ENCODE results near the gene FLCN. TPM values are rescaled to one million over a fixed set of nuclear protein-coding genes. Genes with fewer than 3 reads are reported as not detected.

Gene FLCN
- polyA plus RNA-seq, 3 donors, result 20.8 to 23.0 (median 22.5) TPM

DNA sequence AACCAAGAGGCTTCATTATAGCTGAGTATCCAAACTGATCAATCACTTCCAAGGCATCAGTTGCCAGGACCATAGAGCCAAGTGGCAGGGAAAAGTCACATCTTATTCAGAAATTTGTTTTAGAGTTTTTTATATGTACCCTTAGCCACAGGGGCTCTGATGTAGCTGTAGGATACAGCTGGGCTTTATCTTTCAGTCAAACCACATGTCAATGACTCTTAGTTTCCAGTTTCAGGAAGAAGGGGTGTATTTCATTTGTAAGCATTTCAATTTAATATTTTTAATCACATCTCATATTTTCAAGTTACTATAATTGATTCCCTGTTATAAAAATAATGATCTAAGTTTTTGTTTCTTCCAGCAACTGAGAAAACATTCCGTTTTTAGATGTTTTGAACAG lies 2.9 kb upstream of the FLCN start:
- DNase-seq (ENCODE audit: low read depth in 3 of 3, low spot score in 2 of 3), result no peak

GRCh38 chr17:17236295-17237025 lies 508 bp downstream of the FLCN start:
- no peak for DNase-seq (ENCODE audit: low read depth in 3 of 3, low spot score in 2 of 3)

GRCh38 chr17:17235212-17236174 lies 1.5 kb downstream of the FLCN start:
- no peak for DNase-seq (ENCODE audit: low read depth in 3 of 3, low spot score in 2 of 3)

DNA sequence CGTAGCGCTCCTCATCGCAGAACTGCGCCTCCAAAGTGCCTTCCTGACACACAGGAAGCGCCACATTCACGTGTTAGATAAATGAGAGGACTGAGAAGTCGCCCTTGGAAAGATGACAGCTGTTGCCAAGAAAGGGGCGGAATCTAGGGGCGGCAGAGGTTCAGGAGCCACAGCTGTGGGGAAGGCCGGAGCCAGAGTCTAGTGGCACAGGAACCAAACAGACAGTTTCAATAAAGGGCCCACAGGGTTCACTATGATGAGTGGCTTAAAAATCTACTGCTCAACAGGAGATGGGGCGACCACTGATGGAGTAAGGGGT lies 4.7 kb downstream of the FLCN start:
- no peak for DNase-seq (ENCODE audit: low read depth in 3 of 3, low spot score in 2 of 3)

GRCh38 chr17:17231621-17232302 lies 5.2 kb downstream of the FLCN start:
- DNase-seq (ENCODE audit: low read depth in 3 of 3, low spot score in 2 of 3), result no peak

GRCh38 chr17:17229416-17230384 lies 7.3 kb downstream of the FLCN start:
- no peak for DNase-seq (ENCODE audit: low read depth in 3 of 3, low spot score in 2 of 3)

DNA sequence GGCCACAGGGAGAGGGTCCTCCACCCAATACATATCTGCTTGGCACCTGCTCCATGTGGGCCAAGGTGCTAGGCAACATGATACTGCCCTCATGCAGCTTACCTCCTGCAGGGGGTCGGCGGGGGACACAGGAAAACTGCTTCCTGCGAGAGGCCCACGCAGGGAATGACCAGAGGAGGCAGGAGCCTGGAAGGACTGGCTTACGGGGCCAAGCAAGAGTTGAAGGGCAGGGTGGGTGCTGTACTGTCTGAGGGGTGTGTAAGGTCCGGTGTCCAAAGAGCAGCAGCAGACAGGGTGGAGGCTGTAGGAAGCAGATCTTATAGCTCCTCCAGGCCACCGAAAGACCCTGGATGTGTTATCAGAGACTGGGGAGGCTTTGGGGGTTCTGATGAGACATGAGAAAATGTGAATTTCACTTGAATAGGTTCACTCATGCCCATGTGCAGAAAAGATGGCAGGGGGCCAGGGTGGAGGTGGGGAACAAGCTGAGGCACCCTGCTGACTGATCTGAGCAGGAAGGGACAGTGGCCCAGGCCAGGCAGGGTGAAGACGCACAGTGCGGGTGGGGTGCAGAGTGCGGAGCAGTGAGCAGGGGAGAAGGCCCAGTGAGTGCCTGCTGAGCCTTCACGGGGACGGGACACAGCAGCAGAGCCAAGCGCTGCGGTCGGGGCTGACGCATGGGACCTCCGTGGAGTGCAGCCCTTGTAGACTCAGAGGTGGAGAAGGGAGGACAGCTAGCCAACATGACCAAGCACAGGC lies 8.3 kb downstream of the FLCN start:
- no peak for DNase-seq (ENCODE audit: low read depth in 3 of 3, low spot score in 2 of 3)

GRCh38 chr17:17227608-17228520 lies 9.1 kb downstream of the FLCN start:
- DNase-seq (ENCODE audit: low read depth in 3 of 3, low spot score in 2 of 3), result no peak

DNA sequence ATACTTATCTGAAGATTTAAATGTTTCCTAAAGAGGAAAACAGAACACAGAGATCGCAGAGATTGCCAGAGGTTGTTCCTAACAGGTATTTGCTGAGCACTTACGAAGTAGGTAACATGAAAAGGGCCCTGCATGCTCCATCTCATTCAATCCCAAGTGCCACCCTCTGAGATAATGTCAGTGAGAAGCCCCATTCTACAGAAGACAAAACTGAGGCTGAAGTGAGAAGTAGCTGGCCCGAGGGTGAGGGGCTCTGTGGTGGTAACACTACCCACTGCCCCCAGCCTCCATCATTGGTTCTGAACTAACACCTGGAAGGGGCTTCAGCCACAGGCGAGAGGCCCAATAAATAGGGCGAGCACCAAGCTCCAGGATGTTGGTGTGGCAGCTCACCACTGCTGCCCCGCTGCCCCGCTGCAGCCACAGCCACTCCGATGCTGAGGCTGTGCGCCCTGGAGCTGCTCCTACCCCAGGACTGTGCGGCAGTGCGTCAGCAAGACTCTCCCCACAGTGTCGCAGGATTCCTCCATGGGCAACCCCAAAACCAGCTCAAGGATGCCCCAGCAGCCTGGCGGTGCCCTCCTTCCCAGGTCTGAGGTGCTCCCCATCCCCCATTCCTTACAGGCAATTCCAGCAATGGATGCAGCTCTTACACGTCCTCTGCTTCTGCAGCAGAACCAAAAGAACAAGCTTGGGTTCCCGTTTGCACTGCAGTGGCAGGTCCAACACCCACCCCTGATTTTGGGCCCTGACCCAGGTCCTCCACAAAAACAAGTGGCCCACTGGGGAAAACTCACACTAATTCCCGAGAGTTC lies 10.3 kb downstream of the FLCN start:
- DNase-seq (ENCODE audit: low read depth in 3 of 3, low spot score in 2 of 3), result no peak

GRCh38 chr17:17225901-17226300 lies 11.1 kb downstream of the FLCN start:
- DNase-seq (ENCODE audit: low read depth in 3 of 3, low spot score in 2 of 3), result no peak

- DNase-seq (ENCODE audit: low read depth in 3 of 3, low spot score in 2 of 3), result no peak
Measured at GRCh38 chr17:17224137-17224536, 12.8 kb downstream of the FLCN start.

GRCh38 chr17:17223736-17224135 lies 13.2 kb downstream of the FLCN start:
- DNase-seq (ENCODE audit: low read depth in 3 of 3, low spot score in 2 of 3), result no peak

DNA sequence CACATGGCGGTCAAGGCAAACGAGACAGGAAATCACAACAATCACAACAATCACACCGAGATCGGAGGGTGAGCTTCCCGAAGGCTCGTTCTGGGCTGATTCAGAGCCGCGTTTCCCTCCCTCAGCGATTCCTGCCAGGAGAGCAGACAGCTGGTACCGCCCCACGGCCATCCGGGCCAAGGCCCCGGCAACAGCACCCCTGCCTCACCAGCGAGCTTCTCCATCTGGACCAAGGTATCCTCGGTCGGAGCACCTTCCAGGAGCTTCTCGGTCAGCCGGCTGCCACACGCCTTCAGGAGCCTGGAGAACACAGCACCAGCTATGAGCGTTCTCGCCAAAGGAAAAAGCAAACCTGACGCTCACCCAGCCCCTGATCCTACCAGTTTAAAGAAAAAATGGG lies 15.6 kb downstream of the FLCN start:
- DNase-seq (ENCODE audit: low read depth in 3 of 3, low spot score in 2 of 3), result no peak

DNA sequence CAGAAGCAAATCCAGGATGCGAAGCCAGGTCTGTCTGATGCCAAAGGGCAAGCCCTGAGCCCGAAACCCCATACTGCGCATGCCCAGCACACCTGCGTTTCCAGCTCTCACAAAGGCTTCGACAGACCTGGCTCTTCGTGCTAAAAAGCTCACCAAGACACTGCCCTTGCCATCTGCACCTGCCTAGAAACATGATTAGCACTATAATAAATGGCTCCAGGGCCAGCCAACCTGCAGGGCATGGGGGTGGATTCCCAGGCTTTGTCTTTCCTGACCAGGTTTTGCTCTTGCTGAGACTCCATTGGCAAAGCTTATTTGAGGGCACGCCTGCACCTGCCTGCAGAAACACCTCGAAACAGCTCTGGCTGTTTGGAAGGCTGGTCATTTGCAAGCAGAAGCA lies 16.4 kb downstream of the FLCN start:
- no peak for DNase-seq (ENCODE audit: low read depth in 3 of 3, low spot score in 2 of 3)

DNA sequence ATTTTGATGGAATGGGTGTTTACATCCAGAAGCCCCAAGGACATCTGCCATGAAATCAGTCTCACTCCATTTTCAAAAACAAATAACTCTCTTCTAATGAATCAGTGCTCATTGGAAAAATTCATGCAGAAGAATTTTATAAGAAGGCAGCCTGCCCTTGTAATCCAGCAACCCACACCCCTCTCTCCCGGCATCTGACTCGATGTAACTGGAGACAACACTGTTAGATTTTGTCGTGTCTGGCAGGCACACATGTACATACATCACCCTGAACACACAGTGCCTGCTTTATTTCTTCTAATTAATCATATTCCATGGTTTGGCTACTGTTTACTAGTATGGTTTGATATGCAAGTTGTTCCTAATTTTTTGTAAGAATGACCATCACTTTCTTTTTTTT lies 19.0 kb downstream of the FLCN start:
- DNase-seq (ENCODE audit: low read depth in 3 of 3, low spot score in 2 of 3), result no peak

GRCh38 chr17:17216776-17217175 lies 20.2 kb downstream of the FLCN start:
- DNase-seq (ENCODE audit: low read depth in 3 of 3, low spot score in 2 of 3), result no peak

DNA sequence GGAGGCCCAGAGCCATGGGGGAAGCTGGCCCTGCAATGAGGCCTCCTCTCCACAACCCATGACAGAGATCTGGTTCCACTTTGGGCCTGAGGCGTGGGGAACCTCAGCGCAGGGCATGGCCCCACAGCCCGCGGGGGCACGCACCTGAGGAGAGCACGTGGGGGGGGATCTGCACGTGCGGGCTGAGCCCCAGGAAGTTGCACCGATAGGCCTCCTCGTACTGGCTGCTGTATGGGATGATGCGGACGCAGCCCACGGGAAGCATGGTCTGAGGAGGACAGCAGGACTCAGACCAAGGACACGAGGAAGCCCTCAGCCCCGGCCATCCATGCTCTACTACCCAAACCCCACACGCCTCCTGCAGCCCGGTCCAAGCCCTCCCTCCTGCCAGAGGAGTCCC lies 20.7 kb downstream of the FLCN start:
- DNase-seq (ENCODE audit: low read depth in 3 of 3, low spot score in 2 of 3), result no peak

DNA sequence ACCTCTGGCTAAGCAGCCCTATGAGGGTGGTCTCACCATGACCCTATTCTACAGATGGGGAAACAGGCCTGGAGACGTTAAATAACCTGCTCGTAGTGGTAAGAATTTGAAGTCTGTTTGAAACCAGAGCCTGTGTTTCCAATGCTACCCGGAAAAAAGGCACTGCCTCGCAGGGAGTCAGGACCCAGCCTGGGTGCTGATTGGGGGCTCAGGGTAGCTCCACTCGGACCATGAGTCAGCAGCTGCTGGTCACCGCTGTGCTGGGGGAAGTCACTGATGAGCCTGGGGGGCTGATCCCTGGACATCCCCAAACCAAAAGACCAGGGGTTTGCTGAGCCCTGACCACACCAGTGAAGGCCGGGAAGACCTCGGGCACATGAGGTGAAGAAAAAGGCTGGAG lies 21.4 kb downstream of the FLCN start:
- no peak for DNase-seq (ENCODE audit: low read depth in 3 of 3, low spot score in 2 of 3)

Measured in right renal cortex interstitium (tissue), 3 donors.